Neural cell (in vitro differentiated cells): ENCODE results near the gene TEKT5. TPM values are rescaled to one million over a fixed set of nuclear protein-coding genes. Genes with fewer than 3 reads are reported as not detected.

Source experiments
- H2AFZ ChIP-seq: fragments of 200-600, 300-800 bp; sonication (generic), shearing (Covaris generic); 2 replicates; pipeline ENCODE4 v1.6.0; 2014; ENCODE audit warnings: low read depth, mild to moderate bottlenecking, antibody characterized with exemption, low read length, moderate library complexity
- H3F3A ChIP-seq: fragments of 200-600 bp; shearing (Covaris generic); 2 replicates; pipeline ENCODE4 v1.6.1; 2016; ENCODE audit warnings: mild to moderate bottlenecking, moderate library complexity, mixed read lengths, antibody characterized with exemption, low read length; ENCODE audit not compliant: insufficient read depth, poor library complexity, severe bottlenecking
- H3K27ac ChIP-seq: fragments of 200-600, 300-800 bp; sonication (generic), shearing (Covaris generic); 2 replicates; pipeline ENCODE4 v1.5.1; 2014; ENCODE audit warnings: mild to moderate bottlenecking, low read length, moderate library complexity
- H3K27me3 ChIP-seq: fragments of 300-800, 200-600 bp; sonication (generic), shearing (Covaris generic); 2 replicates; pipeline ENCODE4 v1.6.0; 2014; ENCODE audit warnings: mild to moderate bottlenecking, low read depth, low read length, moderate library complexity; ENCODE audit not compliant: insufficient read depth
- H3K36me3 ChIP-seq: fragments of 300-800, 200-600 bp; sonication (generic), shearing (Covaris generic); 2 replicates; pipeline ENCODE4 v1.5.1; 2014; ENCODE audit warnings: mild to moderate bottlenecking, antibody characterized with exemption, low read length, moderate library complexity; ENCODE audit not compliant: insufficient read depth
- H3K4me2 ChIP-seq: fragments of 300-800, 200-600 bp; sonication (generic), shearing (Covaris generic); 2 replicates; pipeline ENCODE4 v1.6.0; 2014; ENCODE audit warnings: mild to moderate bottlenecking, low read length
- H3K4me3 ChIP-seq: fragments of 300-800, 200-600 bp; sonication (generic), shearing (Covaris generic); 2 replicates; pipeline ENCODE4 v1.5.1; 2014; ENCODE audit warnings: mild to moderate bottlenecking, low read length, moderate library complexity
- H3K79me2 ChIP-seq: fragments of 200-600 bp; shearing (Covaris generic); replicated peaks from 2 replicates; pipeline ENCODE4 v1.6.0; 2014; ENCODE audit warnings: mild to moderate bottlenecking, low read length, moderate library complexity; ENCODE audit not compliant: insufficient read depth
- H3K9ac ChIP-seq: fragments of 300-800, 200-600 bp; sonication (generic), shearing (Covaris generic); 2 replicates; pipeline ENCODE4 v1.6.1; 2016; ENCODE audit warnings: mild to moderate bottlenecking, low read length, mixed read lengths
- H3K9me2 ChIP-seq: fragments of 200-600 bp; shearing (Covaris generic); 2 replicates; pipeline ENCODE4 v1.6.1; 2016; ENCODE audit warnings: mild to moderate bottlenecking, low read length, mixed read lengths; ENCODE audit not compliant: insufficient read depth
- H3K9me3 ChIP-seq: fragments of 200-600, 300-800 bp; sonication (generic), shearing (Covaris generic); 2 replicates; pipeline ENCODE4 v1.6.1; 2016; ENCODE audit warnings: mild to moderate bottlenecking, mixed run types, low read length, moderate library complexity, mixed read lengths
- H4K20me1 ChIP-seq: fragments of 200-600 bp; shearing (Covaris generic); 2 replicates; pipeline ENCODE4 v1.6.1; 2016; ENCODE audit warnings: mild to moderate bottlenecking, mixed run types; ENCODE audit not compliant: insufficient read depth
- EP300 ChIP-seq: fragments of 450-650 bp; conservative IDR thresholded peaks from 2 replicates; pipeline ENCODE4 v1.6.1; 2014; ENCODE audit warnings: antibody characterized with exemption, mild to moderate bottlenecking, moderate library complexity; ENCODE audit not compliant: poor library complexity, severe bottlenecking
- EZH2 ChIP-seq: fragments of 200-600, 300-800 bp; shearing (Covaris generic), sonication (generic); IDR thresholded peaks from 2 replicates; pipeline ENCODE4 v1.6.1; 2014; ENCODE audit warnings: antibody characterized with exemption, low read length, borderline replicate concordance, mild to moderate bottlenecking; ENCODE audit not compliant: insufficient read depth, poor library complexity, severe bottlenecking
- MXI1 ChIP-seq: fragments of 450-650 bp; conservative IDR thresholded peaks from 2 replicates; pipeline ENCODE4 v1.6.1; 2014; ENCODE audit warnings: antibody characterized with exemption, mild to moderate bottlenecking; ENCODE audit not compliant: poor library complexity, severe bottlenecking
- POLR2AphosphoS5 ChIP-seq: IDR thresholded peaks from 2 replicates; pipeline ENCODE4 v1.6.1; 2012
- RAD21 ChIP-seq: fragments of 450-650 bp; conservative IDR thresholded peaks from 2 replicates; pipeline ENCODE4 v1.6.1; 2014; ENCODE audit warnings: antibody characterized with exemption, mild to moderate bottlenecking, moderate library complexity
- SMC3 ChIP-seq: fragments of 450-650 bp; conservative IDR thresholded peaks from 2 replicates; pipeline ENCODE4 v1.6.1; 2014; ENCODE audit warnings: antibody characterized with exemption, mild to moderate bottlenecking, moderate library complexity; ENCODE audit not compliant: poor library complexity
- TAF1 ChIP-seq: IDR thresholded peaks from 2 replicates; pipeline ENCODE4 v1.6.1; 2012; ENCODE audit warnings: low read depth
- polyA plus RNA-seq: library from polyadenylated mRNA; depleted of rRNA; stranded (reverse); fragments of >200 nt; gene quantifications from 2 replicates; pipeline ENCODE4 v1.2.3, GENCODE V29; 2014
- TF ChIP-seq, protein P1 (sequence below): fragments of 450-650 bp; IDR thresholded peaks from 2 replicates; pipeline ENCODE4 v1.5.1; 2014; ENCODE audit warnings: antibody characterized with exemption, mild to moderate bottlenecking, moderate library complexity; ENCODE audit not compliant: poor library complexity, severe bottlenecking
- TF ChIP-seq, protein P2 (sequence below): IDR thresholded peaks from 2 replicates; pipeline ENCODE4 v1.6.1; 2012; ENCODE audit warnings: borderline replicate concordance

Gene TEKT5
- polyA plus RNA-seq, 1 donor from 2014 or later: not detected

DNA sequence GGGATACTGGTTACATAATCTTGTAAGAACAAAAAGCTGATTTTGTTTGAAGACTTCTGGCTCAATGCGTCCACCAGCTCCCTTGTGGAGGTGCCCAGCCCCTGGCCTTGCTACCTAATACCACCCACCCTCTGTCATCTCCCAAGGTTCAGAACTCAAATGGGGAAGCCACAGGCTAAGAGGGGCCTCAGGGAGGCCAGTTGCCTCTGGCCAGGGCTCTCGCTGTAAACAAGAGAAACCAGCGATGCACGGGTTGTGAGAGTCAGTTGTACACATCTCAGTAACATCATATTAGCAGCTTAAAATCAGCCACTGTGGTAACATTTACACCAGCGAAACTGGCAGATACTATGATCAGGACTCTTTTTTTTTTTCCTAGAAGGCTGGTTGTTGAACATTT lies 6.0 kb downstream of the TEKT5 start:
- H4K20me1 ChIP-seq: no peaks in the 10 kb centered on the region
- H3K27me3 ChIP-seq: no peaks in the 10 kb centered on the region
- no peak overlapping the region for H3K27ac ChIP-seq
- no peaks in the 10 kb centered on the region for H3K9me2 ChIP-seq
- TF ChIP-seq MXI1: no peak
- TF ChIP-seq, protein P1, sequence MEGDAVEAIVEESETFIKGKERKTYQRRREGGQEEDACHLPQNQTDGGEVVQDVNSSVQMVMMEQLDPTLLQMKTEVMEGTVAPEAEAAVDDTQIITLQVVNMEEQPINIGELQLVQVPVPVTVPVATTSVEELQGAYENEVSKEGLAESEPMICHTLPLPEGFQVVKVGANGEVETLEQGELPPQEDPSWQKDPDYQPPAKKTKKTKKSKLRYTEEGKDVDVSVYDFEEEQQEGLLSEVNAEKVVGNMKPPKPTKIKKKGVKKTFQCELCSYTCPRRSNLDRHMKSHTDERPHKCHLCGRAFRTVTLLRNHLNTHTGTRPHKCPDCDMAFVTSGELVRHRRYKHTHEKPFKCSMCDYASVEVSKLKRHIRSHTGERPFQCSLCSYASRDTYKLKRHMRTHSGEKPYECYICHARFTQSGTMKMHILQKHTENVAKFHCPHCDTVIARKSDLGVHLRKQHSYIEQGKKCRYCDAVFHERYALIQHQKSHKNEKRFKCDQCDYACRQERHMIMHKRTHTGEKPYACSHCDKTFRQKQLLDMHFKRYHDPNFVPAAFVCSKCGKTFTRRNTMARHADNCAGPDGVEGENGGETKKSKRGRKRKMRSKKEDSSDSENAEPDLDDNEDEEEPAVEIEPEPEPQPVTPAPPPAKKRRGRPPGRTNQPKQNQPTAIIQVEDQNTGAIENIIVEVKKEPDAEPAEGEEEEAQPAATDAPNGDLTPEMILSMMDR: no peak
- no peak for TF ChIP-seq RAD21
- no peak for TF ChIP-seq EP300
- no peak for TF ChIP-seq POLR2AphosphoS5
- TF ChIP-seq EZH2: no peak
- no peak for TF ChIP-seq TAF1
- no peak for TF ChIP-seq SMC3
- no peak overlapping the region for H2AFZ ChIP-seq
- H3K4me2 ChIP-seq: no peak overlapping the region
- H3K9me3 ChIP-seq: no peaks in the 10 kb centered on the region
- no peak overlapping the region for H3K4me3 ChIP-seq
- no peak overlapping the region for H3K9ac ChIP-seq
- no peaks in the 10 kb centered on the region for H3F3A ChIP-seq
- no peaks in the 10 kb centered on the region for H3K79me2 ChIP-seq
- H3K36me3 ChIP-seq: no peaks in the 10 kb centered on the region

DNA sequence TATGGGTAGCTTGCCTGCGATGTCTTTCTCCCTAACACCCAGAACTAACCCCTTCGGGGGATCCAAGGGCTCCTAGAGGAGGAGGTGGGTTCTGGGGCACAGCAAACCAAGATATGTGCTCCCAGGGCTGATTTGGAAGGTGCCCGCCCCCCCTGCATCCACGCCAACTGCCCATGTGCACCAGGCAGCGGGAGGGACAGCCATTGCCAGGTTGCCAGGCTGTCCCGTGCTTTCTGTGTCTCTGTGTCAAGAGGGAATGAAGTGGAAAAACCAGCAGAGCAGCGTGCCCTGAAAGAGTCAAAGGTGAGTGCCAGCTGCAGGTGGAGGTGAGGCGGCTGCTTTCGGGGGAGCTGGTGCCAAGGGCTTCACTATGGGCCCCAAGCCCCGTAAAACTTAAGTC lies 6.4 kb downstream of the TEKT5 start:
- no peaks in the 10 kb centered on the region for H3K27me3 ChIP-seq
- no peaks in the 10 kb centered on the region for H4K20me1 ChIP-seq
- no peak overlapping the region for H3K4me3 ChIP-seq
- no peaks in the 10 kb centered on the region for H3K9me3 ChIP-seq
- no peaks in the 10 kb centered on the region for H3F3A ChIP-seq
- no peaks in the 10 kb centered on the region for H3K9me2 ChIP-seq
- no peak overlapping the region for H2AFZ ChIP-seq
- no peaks in the 10 kb centered on the region for H3K79me2 ChIP-seq
- H3K27ac ChIP-seq: no peak overlapping the region
- TF ChIP-seq, protein P1: no peak
- TF ChIP-seq POLR2AphosphoS5 (no peak), EZH2 (no peak), RAD21 (no peak), TAF1 (no peak)
- TF ChIP-seq, protein P2, sequence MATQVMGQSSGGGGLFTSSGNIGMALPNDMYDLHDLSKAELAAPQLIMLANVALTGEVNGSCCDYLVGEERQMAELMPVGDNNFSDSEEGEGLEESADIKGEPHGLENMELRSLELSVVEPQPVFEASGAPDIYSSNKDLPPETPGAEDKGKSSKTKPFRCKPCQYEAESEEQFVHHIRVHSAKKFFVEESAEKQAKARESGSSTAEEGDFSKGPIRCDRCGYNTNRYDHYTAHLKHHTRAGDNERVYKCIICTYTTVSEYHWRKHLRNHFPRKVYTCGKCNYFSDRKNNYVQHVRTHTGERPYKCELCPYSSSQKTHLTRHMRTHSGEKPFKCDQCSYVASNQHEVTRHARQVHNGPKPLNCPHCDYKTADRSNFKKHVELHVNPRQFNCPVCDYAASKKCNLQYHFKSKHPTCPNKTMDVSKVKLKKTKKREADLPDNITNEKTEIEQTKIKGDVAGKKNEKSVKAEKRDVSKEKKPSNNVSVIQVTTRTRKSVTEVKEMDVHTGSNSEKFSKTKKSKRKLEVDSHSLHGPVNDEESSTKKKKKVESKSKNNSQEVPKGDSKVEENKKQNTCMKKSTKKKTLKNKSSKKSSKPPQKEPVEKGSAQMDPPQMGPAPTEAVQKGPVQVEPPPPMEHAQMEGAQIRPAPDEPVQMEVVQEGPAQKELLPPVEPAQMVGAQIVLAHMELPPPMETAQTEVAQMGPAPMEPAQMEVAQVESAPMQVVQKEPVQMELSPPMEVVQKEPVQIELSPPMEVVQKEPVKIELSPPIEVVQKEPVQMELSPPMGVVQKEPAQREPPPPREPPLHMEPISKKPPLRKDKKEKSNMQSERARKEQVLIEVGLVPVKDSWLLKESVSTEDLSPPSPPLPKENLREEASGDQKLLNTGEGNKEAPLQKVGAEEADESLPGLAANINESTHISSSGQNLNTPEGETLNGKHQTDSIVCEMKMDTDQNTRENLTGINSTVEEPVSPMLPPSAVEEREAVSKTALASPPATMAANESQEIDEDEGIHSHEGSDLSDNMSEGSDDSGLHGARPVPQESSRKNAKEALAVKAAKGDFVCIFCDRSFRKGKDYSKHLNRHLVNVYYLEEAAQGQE: no peak
- H3K4me2 ChIP-seq: no peak overlapping the region
- no peak overlapping the region for H3K9ac ChIP-seq
- no peaks in the 10 kb centered on the region for H3K36me3 ChIP-seq
